K562 (cell line): ENCODE data around the gene WDPCP. TPM values are rescaled to one million over a fixed set of nuclear protein-coding genes. Genes with fewer than 3 reads are reported as not detected.
A peak's percentile ranks its signal among the peaks of the same experiment; 100 is the strongest.

ENCODE experiments used
- ATF3 ChIP-seq, 2 experiments: fragments of 450-650 bp in 1 of 2; sonication (generic) in 1 of 2; formaldehyde crosslinking in 1 of 2; IDR thresholded peaks in 1 of 2; conservative IDR thresholded peaks in 1 of 2; 2 replicates each; pipeline versions ENCODE4 v1.6.1 to v1.8.1; 2016 to 2023; ENCODE audit warnings: mild to moderate bottlenecking in 2 of 2, moderate library complexity in 2 of 2, inconsistent platforms in 1 of 2, missing genetic modification reagents in 1 of 2
- CTBP1 ChIP-seq: fragments of 450-650 bp; IDR thresholded peaks from 2 replicates; pipeline ENCODE4 v1.6.1; 2016; ENCODE audit warnings: borderline replicate concordance
- KDM1A ChIP-seq, 2 experiments: fragments of 450-650 bp; IDR thresholded peaks; 2 replicates each; pipeline ENCODE4 v1.6.1; 2016; ENCODE audit warnings: mild to moderate bottlenecking in 2 of 2
- NFE2 ChIP-seq: IDR thresholded peaks from 2 replicates; pipeline ENCODE4 v1.6.1; 2014; ENCODE audit warnings: antibody characterized with exemption, low read depth
- RBM34 ChIP-seq: fragments of 200-400 bp; formaldehyde crosslinking; IDR thresholded peaks from 2 replicates; pipeline ENCODE4 v1.6.1; 2018; ENCODE audit warnings: low read length, borderline replicate concordance; ENCODE audit not compliant: insufficient read depth
- RFX7 ChIP-seq: fragments of 250-450 bp; sonication (Bioruptor Pico); IDR thresholded peaks from 2 replicates; pipeline ENCODE4 v1.5.1; 2021; ENCODE audit warnings: mild to moderate bottlenecking
- SMARCA4 ChIP-seq: fragments of 450-650 bp; IDR thresholded peaks from 2 replicates; pipeline ENCODE4 v1.6.1; 2016
- SREBF2 ChIP-seq: sonication (generic); formaldehyde crosslinking; IDR thresholded peaks from 2 replicates; pipeline ENCODE4 v1.4.0; 2020; ENCODE audit warnings: mild to moderate bottlenecking, missing genetic modification reagents
- SRSF9 ChIP-seq: fragments of 200-400 bp; formaldehyde crosslinking; IDR thresholded peaks from 2 replicates; pipeline ENCODE4 v1.6.1; 2017; ENCODE audit warnings: low read depth, low read length, borderline replicate concordance
- TAF1 ChIP-seq: IDR thresholded peaks from 2 replicates; pipeline ENCODE4 v1.6.1; 2011; ENCODE audit warnings: mild to moderate bottlenecking, low read length, moderate library complexity; ENCODE audit not compliant: insufficient read depth, control insufficient read depth, severe bottlenecking; ENCODE audit errors: extremely low read depth
- TOE1 ChIP-seq, 2 experiments: fragments of 450-650 bp in 1 of 2; sonication (generic) in 1 of 2; formaldehyde crosslinking in 1 of 2; IDR thresholded peaks; 2 replicates each; pipeline versions ENCODE4 v1.7.1 to v1.8.0; 2016 to 2022; ENCODE audit warnings: borderline replicate concordance in 2 of 2, mild to moderate bottlenecking in 2 of 2, antibody characterized with exemption in 1 of 2, inconsistent platforms in 1 of 2, low read depth in 1 of 2, missing genetic modification reagents in 1 of 2, moderate library complexity in 1 of 2
- XRCC5 ChIP-seq: fragments of 200-400 bp; formaldehyde crosslinking; IDR thresholded peaks from 2 replicates; pipeline ENCODE4 v1.6.1; 2017; ENCODE audit warnings: low read depth, mild to moderate bottlenecking, low read length
- ZBED1 ChIP-seq: IDR thresholded peaks from 2 replicates; pipeline ENCODE4 v1.6.1; 2014
- ZFX ChIP-seq: sonication (generic); formaldehyde crosslinking; IDR thresholded peaks from 2 replicates; pipeline ENCODE4 v1.8.0; 2022; ENCODE audit warnings: mild to moderate bottlenecking, missing genetic modification reagents, moderate library complexity
- ZNF280B ChIP-seq: fragments of 250-450 bp; sonication (Bioruptor Pico); IDR thresholded peaks from 2 replicates; pipeline ENCODE4 v1.5.1; 2021; ENCODE audit warnings: mild to moderate bottlenecking
- ZNF644 ChIP-seq: fragments of 200-800 bp; sonication (Bioruptor generic); IDR thresholded peaks from 2 replicates; pipeline ENCODE4 v1.6.1; 2016; ENCODE audit warnings: low read depth, missing genetic modification characterization, missing compliant biosample characterization
- ZNF76 ChIP-seq: fragments of 250-450 bp; sonication (Bioruptor Pico); IDR thresholded peaks from 2 replicates; pipeline ENCODE4 v1.4.0; 2020; ENCODE audit warnings: mild to moderate bottlenecking, moderate library complexity, borderline replicate concordance
- ZSCAN32 ChIP-seq: fragments of 450-650 bp; formaldehyde crosslinking; IDR thresholded peaks from 2 replicates; pipeline ENCODE4 v1.4.0; 2020; ENCODE audit warnings: mild to moderate bottlenecking, moderate library complexity
- ZZZ3 ChIP-seq: fragments of 450-650 bp; IDR thresholded peaks from 2 replicates; pipeline ENCODE4 v1.6.1; 2016; ENCODE audit warnings: antibody characterized with exemption, mild to moderate bottlenecking, moderate library complexity
- polyA plus RNA-seq, 8 experiments: library from polyadenylated mRNA; depleted of rRNA in 4 of 8; stranded (reverse) in 5 of 8; unstranded in 3 of 8; fragments of >200 nt; fragmentation: Nextera tagmentation in 2 of 8; fragmentation: Illumina TruSeq in 1 of 8; extraction: Ambion mirVana in 2 of 8; extraction: Trizol in 1 of 8; gene quantifications; 2 replicates each; pipeline versions ENCODE4 v1.2.1 to v1.2.3, GENCODE V29; 2011 to 2014; ENCODE audit warnings: inconsistent platforms in 1 of 8, missing spikeins in 1 of 8
- total RNA-seq, 7 experiments: library from RNA; depleted of rRNA in 6 of 7; stranded (reverse); fragments of >200 nt in 6 of 7; fragmentation: Illumina TruSeq in 2 of 7; extraction: Trizol in 2 of 7; gene quantifications; 2 replicates each; pipeline versions ENCODE4 v1.2.1 to v1.2.3, GENCODE V29; 2011 to 2021; ENCODE audit warnings: low replicate concordance in 1 of 7
- TF ChIP-seq, protein P1 (sequence below): sonication (generic); IDR thresholded peaks from 2 replicates; pipeline ENCODE4 v1.6.1; 2016
- TF ChIP-seq, protein P2 (sequence below), 2 experiments: fragments of 150-350 bp in 1 of 2; IDR thresholded peaks; 2 replicates each; pipeline ENCODE4 v1.6.1; 2012 to 2016; ENCODE audit warnings: low read depth in 2 of 2, low read length in 2 of 2, mild to moderate bottlenecking in 1 of 2, moderate library complexity in 1 of 2

WDPCP gene
- total and polyA plus RNA-seq, 9 of the 15 experiments (the other 6 are each of a cell fraction or from before 2014, with no cell fraction given): 1.4 to 6.4 (median 5.5) TPM

GRCh38 chr2:63588385-63589147, at the start of gene WDPCP, which contains the start of gene MDH1 (continued):
- TF ChIP-seq, protein P1, sequence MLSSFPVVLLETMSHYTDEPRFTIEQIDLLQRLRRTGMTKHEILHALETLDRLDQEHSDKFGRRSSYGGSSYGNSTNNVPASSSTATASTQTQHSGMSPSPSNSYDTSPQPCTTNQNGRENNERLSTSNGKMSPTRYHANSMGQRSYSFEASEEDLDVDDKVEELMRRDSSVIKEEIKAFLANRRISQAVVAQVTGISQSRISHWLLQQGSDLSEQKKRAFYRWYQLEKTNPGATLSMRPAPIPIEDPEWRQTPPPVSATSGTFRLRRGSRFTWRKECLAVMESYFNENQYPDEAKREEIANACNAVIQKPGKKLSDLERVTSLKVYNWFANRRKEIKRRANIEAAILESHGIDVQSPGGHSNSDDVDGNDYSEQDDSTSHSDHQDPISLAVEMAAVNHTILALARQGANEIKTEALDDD: 0 out of 2 replicates have a peak, but pooled peaks have one; percentile 17
- TF ChIP-seq RBM34: no peak
- TF ChIP-seq, protein P2, sequence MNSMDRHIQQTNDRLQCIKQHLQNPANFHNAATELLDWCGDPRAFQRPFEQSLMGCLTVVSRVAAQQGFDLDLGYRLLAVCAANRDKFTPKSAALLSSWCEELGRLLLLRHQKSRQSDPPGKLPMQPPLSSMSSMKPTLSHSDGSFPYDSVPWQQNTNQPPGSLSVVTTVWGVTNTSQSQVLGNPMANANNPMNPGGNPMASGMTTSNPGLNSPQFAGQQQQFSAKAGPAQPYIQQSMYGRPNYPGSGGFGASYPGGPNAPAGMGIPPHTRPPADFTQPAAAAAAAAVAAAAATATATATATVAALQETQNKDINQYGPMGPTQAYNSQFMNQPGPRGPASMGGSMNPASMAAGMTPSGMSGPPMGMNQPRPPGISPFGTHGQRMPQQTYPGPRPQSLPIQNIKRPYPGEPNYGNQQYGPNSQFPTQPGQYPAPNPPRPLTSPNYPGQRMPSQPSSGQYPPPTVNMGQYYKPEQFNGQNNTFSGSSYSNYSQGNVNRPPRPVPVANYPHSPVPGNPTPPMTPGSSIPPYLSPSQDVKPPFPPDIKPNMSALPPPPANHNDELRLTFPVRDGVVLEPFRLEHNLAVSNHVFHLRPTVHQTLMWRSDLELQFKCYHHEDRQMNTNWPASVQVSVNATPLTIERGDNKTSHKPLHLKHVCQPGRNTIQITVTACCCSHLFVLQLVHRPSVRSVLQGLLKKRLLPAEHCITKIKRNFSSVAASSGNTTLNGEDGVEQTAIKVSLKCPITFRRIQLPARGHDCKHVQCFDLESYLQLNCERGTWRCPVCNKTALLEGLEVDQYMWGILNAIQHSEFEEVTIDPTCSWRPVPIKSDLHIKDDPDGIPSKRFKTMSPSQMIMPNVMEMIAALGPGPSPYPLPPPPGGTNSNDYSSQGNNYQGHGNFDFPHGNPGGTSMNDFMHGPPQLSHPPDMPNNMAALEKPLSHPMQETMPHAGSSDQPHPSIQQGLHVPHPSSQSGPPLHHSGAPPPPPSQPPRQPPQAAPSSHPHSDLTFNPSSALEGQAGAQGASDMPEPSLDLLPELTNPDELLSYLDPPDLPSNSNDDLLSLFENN (IDR thresholded peaks at IDR 0.05; ENCODE audit: low read depth in 2 of 2, low read length in 2 of 2): no peak; a peak in 1 of 4 replicates
- TF ChIP-seq KDM1A (IDR thresholded peaks at IDR 0.05): peak in 1 of 2 experiments; percentile 82
- TF ChIP-seq ZZZ3: no peak
- no peak for TF ChIP-seq RFX7 (CRISPR knock-in tag)
- peak; percentile 65 for TF ChIP-seq ATF3 (IDR thresholded peaks at IDR 0.05)
- no peak for TF ChIP-seq ATF3 (CRISPR knock-in tag; conservative IDR thresholded peaks at IDR 0.05)
- no peak for TF ChIP-seq ZFX (CRISPR knock-in tag)
- peak; percentile 85 for TF ChIP-seq XRCC5
- no peak for TF ChIP-seq NFE2
- TF ChIP-seq SMARCA4: no peak
- no peak for TF ChIP-seq ZNF280B (CRISPR knock-in tag)
- TF ChIP-seq TAF1: peak; percentile 89
- TF ChIP-seq SRSF9: no peak
- TF ChIP-seq ZSCAN32: no peak
- TF ChIP-seq TOE1 (IDR thresholded peaks at IDR 0.05; ENCODE audit: borderline replicate concordance): peak; percentile 70
- no peak for TF ChIP-seq TOE1 (CRISPR knock-in tag; IDR thresholded peaks at IDR 0.05; ENCODE audit: borderline replicate concordance, low read depth)
- no peak for TF ChIP-seq ZBED1
- TF ChIP-seq ZNF644 (tag): peak; percentile 96
- no peak for TF ChIP-seq SREBF2 (CRISPR knock-in tag)
- peak; percentile 55; the same call in 1 of the 2 replicates for TF ChIP-seq ZNF76
- peak; percentile 96 for TF ChIP-seq CTBP1
